Panc1 (cell line): ENCODE measurements around the gene CD177.
"Not testable (repeated sequence)": the region's sequence is repeated elsewhere in the genome, so short reads cannot be mapped to it uniquely, and the experiment has no call there.

Experiments
- POLR2AphosphoS5 ChIP-seq: IDR thresholded peaks from 2 replicates; pipeline ENCODE4 v1.6.1; 2012; ENCODE audit warnings: mild to moderate bottlenecking, low read depth, low read length, moderate library complexity
- TF ChIP-seq, protein P1 (sequence below), 2 experiments: IDR thresholded peaks; 2 replicates each; pipeline ENCODE4 v1.6.1; 2011 to 2012; ENCODE audit warnings: low read depth in 2 of 2, control low read depth in 1 of 2, low read length in 1 of 2, mild to moderate bottlenecking in 1 of 2, moderate library complexity in 1 of 2; ENCODE audit not compliant: insufficient read depth in 1 of 2
- TF ChIP-seq, protein P2 (sequence below): fragments of 450-650 bp; IDR thresholded peaks from 2 replicates; pipeline ENCODE4 v1.5.1; 2017; ENCODE audit warnings: mild to moderate bottlenecking

DNA sequence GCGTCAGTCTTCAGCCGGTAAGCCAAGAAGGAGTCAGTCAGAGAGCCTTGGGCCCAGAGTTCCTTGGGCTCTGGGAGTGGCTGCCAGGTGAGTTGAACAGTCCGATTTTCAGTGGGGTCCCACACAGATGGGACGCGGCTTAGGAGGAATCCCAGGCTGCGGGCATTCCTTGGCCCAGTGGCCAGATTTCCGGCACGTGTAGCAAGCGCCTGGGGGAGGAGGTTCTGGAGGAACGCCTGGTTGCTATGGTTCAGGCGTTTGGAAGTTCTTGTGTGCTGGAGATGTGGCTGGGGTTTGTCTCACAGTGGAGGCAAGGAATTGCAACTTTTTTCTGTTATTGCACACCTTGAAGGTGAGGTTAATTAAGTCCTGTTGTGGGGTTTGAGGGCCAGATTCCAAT is 26.7 kb upstream of the CD177 start:
- TF ChIP-seq, protein P1, sequence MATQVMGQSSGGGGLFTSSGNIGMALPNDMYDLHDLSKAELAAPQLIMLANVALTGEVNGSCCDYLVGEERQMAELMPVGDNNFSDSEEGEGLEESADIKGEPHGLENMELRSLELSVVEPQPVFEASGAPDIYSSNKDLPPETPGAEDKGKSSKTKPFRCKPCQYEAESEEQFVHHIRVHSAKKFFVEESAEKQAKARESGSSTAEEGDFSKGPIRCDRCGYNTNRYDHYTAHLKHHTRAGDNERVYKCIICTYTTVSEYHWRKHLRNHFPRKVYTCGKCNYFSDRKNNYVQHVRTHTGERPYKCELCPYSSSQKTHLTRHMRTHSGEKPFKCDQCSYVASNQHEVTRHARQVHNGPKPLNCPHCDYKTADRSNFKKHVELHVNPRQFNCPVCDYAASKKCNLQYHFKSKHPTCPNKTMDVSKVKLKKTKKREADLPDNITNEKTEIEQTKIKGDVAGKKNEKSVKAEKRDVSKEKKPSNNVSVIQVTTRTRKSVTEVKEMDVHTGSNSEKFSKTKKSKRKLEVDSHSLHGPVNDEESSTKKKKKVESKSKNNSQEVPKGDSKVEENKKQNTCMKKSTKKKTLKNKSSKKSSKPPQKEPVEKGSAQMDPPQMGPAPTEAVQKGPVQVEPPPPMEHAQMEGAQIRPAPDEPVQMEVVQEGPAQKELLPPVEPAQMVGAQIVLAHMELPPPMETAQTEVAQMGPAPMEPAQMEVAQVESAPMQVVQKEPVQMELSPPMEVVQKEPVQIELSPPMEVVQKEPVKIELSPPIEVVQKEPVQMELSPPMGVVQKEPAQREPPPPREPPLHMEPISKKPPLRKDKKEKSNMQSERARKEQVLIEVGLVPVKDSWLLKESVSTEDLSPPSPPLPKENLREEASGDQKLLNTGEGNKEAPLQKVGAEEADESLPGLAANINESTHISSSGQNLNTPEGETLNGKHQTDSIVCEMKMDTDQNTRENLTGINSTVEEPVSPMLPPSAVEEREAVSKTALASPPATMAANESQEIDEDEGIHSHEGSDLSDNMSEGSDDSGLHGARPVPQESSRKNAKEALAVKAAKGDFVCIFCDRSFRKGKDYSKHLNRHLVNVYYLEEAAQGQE (IDR thresholded peaks at IDR 0.05; ENCODE audit: insufficient read depth in 1 of 2, low read depth in 2 of 2, low read length in 1 of 2): not testable (repeated sequence)
- TF ChIP-seq POLR2AphosphoS5: not testable (repeated sequence)
- TF ChIP-seq, protein P2, sequence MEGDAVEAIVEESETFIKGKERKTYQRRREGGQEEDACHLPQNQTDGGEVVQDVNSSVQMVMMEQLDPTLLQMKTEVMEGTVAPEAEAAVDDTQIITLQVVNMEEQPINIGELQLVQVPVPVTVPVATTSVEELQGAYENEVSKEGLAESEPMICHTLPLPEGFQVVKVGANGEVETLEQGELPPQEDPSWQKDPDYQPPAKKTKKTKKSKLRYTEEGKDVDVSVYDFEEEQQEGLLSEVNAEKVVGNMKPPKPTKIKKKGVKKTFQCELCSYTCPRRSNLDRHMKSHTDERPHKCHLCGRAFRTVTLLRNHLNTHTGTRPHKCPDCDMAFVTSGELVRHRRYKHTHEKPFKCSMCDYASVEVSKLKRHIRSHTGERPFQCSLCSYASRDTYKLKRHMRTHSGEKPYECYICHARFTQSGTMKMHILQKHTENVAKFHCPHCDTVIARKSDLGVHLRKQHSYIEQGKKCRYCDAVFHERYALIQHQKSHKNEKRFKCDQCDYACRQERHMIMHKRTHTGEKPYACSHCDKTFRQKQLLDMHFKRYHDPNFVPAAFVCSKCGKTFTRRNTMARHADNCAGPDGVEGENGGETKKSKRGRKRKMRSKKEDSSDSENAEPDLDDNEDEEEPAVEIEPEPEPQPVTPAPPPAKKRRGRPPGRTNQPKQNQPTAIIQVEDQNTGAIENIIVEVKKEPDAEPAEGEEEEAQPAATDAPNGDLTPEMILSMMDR: not testable (repeated sequence)
